Measurements from ENCODE around the gene SCG3. TPM values are rescaled to one million over a fixed set of nuclear protein-coding genes. Genes with fewer than 3 reads are reported as not detected.
A peak's percentile ranks its signal among the peaks of the same experiment; 100 is the strongest.

The SCG3 gene
- total RNA-seq, 1 donor from 2014 or later = 8.1 TPM

DNA sequence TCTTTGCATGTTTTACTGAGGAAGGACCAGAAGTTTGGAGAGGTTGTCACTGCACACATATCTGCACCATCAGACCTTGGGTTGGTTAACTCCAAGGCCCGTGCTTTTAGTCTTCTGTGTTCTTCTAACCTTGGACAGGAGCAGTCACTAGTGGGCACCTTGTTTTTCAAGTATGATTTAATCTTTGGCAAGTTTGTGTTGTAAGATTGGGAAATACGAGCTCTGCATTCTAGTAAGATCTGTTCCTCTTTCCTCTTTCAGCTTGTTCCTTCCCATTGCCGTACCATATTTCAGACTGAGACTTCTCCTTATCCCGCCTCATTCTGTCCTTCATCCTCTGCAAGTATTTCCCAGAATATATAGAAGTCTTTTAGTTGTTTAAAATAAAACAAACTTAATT lies 75.2 kb downstream of the SCG3 start:
- H3K4me3 Mint-ChIP-seq = no peak overlapping the region
- H3K4me1 Mint-ChIP-seq = peaks cover 28% of the 10 kb centered on the region
- TF ChIP-seq, protein P1, sequence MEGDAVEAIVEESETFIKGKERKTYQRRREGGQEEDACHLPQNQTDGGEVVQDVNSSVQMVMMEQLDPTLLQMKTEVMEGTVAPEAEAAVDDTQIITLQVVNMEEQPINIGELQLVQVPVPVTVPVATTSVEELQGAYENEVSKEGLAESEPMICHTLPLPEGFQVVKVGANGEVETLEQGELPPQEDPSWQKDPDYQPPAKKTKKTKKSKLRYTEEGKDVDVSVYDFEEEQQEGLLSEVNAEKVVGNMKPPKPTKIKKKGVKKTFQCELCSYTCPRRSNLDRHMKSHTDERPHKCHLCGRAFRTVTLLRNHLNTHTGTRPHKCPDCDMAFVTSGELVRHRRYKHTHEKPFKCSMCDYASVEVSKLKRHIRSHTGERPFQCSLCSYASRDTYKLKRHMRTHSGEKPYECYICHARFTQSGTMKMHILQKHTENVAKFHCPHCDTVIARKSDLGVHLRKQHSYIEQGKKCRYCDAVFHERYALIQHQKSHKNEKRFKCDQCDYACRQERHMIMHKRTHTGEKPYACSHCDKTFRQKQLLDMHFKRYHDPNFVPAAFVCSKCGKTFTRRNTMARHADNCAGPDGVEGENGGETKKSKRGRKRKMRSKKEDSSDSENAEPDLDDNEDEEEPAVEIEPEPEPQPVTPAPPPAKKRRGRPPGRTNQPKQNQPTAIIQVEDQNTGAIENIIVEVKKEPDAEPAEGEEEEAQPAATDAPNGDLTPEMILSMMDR (conservative IDR thresholded peaks at IDR 0.05) = no peak
- peaks cover 22% of the 10 kb centered on the region for H3K27me3 Mint-ChIP-seq (ENCODE audit: low read depth)
- no peak overlapping the region for H3K27ac Mint-ChIP-seq (ENCODE audit: unreplicated experiment)
- no peaks in the 10 kb centered on the region for H3K9me3 Mint-ChIP-seq
- no peak for DNase-seq (ENCODE audit: low read depth, low spot score)
- H3K36me3 Mint-ChIP-seq (ENCODE audit: low read depth) = peaks cover 4% of the 10 kb centered on the region

DNA sequence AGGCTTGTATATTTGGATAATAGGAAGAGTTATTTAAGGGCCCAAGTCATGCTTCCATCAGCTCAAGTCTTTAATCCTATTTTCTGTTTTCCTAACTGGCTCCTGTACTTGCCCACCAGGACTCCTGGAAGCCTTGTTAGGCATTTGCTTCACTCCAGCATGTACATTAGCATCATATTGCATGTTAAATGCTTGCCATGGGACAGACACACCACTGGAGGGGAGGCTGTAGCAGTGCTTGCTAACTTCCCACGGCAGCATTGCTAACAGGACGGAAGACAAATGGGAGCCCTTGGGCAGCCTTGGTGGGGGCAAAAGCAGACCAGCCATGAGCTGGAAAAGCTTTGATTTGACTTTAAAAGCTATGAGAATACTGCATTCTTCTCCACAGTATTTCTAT lies 76.1 kb downstream of the SCG3 start:
- TF ChIP-seq, protein P1 (conservative IDR thresholded peaks at IDR 0.05) = no peak
- Mint-ChIP-seq H3K4me1 (peaks cover 23% of the 10 kb centered on the region), H3K4me3 (peak overlapping the region; percentile 50), H3K27me3 (ENCODE audit: low read depth) (peaks cover 15% of the 10 kb centered on the region), H3K9me3 (no peaks in the 10 kb centered on the region), H3K36me3 (ENCODE audit: low read depth) (peaks cover 4% of the 10 kb centered on the region), H3K27ac (ENCODE audit: unreplicated experiment) (no peak overlapping the region)
- no peak for DNase-seq (ENCODE audit: low read depth, low spot score)

DNA sequence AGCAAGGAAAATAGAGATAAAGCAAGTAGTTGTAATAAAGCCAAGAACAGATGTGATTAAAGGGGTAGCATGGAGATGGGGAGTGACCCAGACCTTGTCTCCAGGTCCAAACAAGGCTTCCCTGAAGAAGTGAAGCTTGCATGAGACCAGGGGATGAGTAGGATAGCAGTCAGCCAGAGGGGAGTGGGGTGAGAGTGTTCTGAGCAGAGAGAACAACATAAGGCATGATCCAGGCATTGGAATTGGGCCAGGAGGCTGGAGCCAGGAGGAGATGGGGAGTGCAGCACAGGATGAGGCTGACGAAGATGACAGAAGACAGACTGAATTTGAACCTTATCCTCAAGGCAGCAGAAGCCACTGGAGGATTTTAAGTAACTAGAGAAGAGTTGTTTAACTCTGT lies 77.3 kb downstream of the SCG3 start:
- Mint-ChIP-seq H3K4me3 (no peak overlapping the region), H3K36me3 (ENCODE audit: low read depth) (peaks cover 4% of the 10 kb centered on the region), H3K9me3 (no peaks in the 10 kb centered on the region), H3K27me3 (ENCODE audit: low read depth) (peaks cover 5% of the 10 kb centered on the region), H3K27ac (ENCODE audit: unreplicated experiment) (no peak overlapping the region), H3K4me1 (peaks cover 11% of the 10 kb centered on the region)
- TF ChIP-seq, protein P1 (conservative IDR thresholded peaks at IDR 0.05) = no peak
- DNase-seq (ENCODE audit: low read depth, low spot score) = no peak

DNA sequence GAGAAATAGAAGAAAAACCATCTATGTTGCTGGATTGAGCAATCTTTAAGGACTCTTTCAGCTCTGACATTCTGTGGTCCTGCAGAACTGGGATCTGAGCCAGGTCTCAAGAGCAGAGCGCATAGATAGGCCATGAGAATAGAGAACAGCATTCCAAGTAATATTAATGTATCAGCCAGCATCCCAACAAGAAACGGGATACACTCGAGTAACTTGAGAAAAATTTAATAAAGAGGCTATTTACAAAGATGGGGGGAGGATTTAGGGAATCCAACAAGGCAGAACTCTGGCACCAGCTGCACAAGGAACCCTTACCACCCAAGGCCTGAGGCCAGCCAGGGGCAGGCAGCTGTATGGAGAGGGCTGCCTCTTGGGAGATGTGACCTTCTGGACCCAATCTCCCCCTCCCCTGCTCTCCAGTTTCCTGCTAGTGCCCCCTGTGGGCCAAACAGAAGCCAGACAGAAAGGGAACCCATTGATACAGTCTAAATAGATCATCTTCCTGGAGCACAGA lies 78.3 kb downstream of the SCG3 start:
- no peak overlapping the region for H3K4me3 Mint-ChIP-seq

DNA sequence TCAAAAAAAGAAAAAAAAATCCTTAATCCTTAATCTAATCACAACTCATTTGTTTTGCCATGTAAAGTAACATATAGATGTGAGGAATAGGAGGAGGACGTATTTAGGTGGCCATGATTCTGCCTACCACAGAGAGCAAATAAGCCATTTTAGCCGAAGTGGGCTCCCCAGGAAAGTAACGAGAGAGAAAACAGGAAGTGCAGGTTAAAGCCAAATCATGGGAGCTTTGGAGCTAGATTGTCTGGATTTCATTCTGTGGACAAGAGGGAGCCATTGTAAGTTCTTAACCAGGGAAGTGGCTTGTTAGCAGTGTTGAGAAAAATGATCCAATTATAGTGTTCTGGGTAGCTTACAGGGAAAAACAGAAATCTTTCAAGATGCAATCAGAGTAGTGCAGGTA lies 79.5 kb downstream of the SCG3 start:
- no peaks in the 10 kb centered on the region for H3K27me3 Mint-ChIP-seq (ENCODE audit: low read depth)
- no peak overlapping the region for H3K27ac Mint-ChIP-seq (ENCODE audit: unreplicated experiment)
- H3K36me3 Mint-ChIP-seq (ENCODE audit: low read depth) = peaks cover 4% of the 10 kb centered on the region
- H3K9me3 Mint-ChIP-seq = no peaks in the 10 kb centered on the region
- no peak overlapping the region for H3K4me3 Mint-ChIP-seq
- H3K4me1 Mint-ChIP-seq = peaks cover 27% of the 10 kb centered on the region
- no peak for DNase-seq (ENCODE audit: low read depth, low spot score)
- TF ChIP-seq, protein P1 (conservative IDR thresholded peaks at IDR 0.05) = no peak

More for the DNA sequence above, 78.3 kb downstream of the SCG3 start:
- Mint-ChIP-seq H3K36me3 (ENCODE audit: low read depth) (peaks cover 4% of the 10 kb centered on the region), H3K27ac (ENCODE audit: unreplicated experiment) (no peak overlapping the region), H3K4me1 (peaks cover 17% of the 10 kb centered on the region), H3K27me3 (ENCODE audit: low read depth) (no peaks in the 10 kb centered on the region), H3K9me3 (no peaks in the 10 kb centered on the region)
- TF ChIP-seq, protein P1 (conservative IDR thresholded peaks at IDR 0.05) = no peak
- no peak for DNase-seq (ENCODE audit: low read depth, low spot score)
